Caco-2 (cell line): Measurements from ENCODE around the gene PCSK5. TPM values are rescaled to one million over a fixed set of nuclear protein-coding genes. Genes with fewer than 3 reads are reported as not detected.

ENCODE experiments used
- BruUV-seq: library from RNA; stranded (reverse); fragments of 400-500 nt; replicated peaks from 2 replicates; lab custom pipeline; 2021; lab: Mats Ljungman, UMichigan
- CTCF ChIA-PET: fragments of 300-600 bp; sonication (Branson Sonifier 250); formaldehyde crosslinking; loops from one replicate; lab custom pipeline; 2022; ENCODE audit warnings: antibody characterized with exemption; lab: Charles Lee
- POLR2A ChIA-PET: fragments of 300-600 bp; sonication (Branson Sonifier 250); formaldehyde crosslinking; loops from one replicate; lab custom pipeline; 2022; ENCODE audit warnings: antibody characterized with exemption; lab: Charles Lee
- DNase-seq, 2 experiments: peaks; one replicate each; pipeline versions ENCODE4 v3.0.0 to v3.0.0-alpha.2; 2020 to 2022
- H3K27me3 ChIP-seq: replicated peaks from 2 replicates; pipeline ENCODE4 v1.6.0; 2011; ENCODE audit warnings: low read length; ENCODE audit not compliant: control insufficient read depth, insufficient read depth
- H3K36me3 ChIP-seq: 2 replicates; pipeline ENCODE4 v1.5.1; 2011; ENCODE audit warnings: low read length; ENCODE audit not compliant: control insufficient read depth, insufficient read depth
- H3K4me1 ChIP-seq: fragments of 250-450 bp; sonication (Bioruptor Pico); 2 replicates; pipeline ENCODE4 v1.5.1; 2020; ENCODE audit warnings: mild to moderate bottlenecking
- H3K4me3 ChIP-seq: 2 replicates; pipeline ENCODE4 v1.5.1; 2011; ENCODE audit warnings: low read depth, mild to moderate bottlenecking, control low read depth, low read length
- H3K9me3 ChIP-seq: fragments of 250-450 bp; sonication (Bioruptor Pico); 2 replicates; pipeline ENCODE4 v1.5.1; 2020; ENCODE audit warnings: mild to moderate bottlenecking, moderate library complexity
- H3K27ac Mint-ChIP-seq: one replicate; pipeline ENCODE4 v1.8.0; 2022; ENCODE audit warnings: mixed read lengths; ENCODE audit not compliant: unreplicated experiment
- H3K27me3 Mint-ChIP-seq: one replicate; pipeline ENCODE4 v1.8.0; 2022; ENCODE audit warnings: mixed read lengths; ENCODE audit not compliant: insufficient read depth, unreplicated experiment
- H3K36me3 Mint-ChIP-seq: one replicate; pipeline ENCODE4 v1.8.0; 2022; ENCODE audit warnings: mild to moderate bottlenecking, mixed read lengths; ENCODE audit not compliant: insufficient read depth, unreplicated experiment
- H3K4me1 Mint-ChIP-seq: one replicate; pipeline ENCODE4 v1.8.0; 2022; ENCODE audit warnings: low read depth, mixed read lengths; ENCODE audit not compliant: unreplicated experiment
- H3K4me3 Mint-ChIP-seq: one replicate; pipeline ENCODE4 v1.8.0; 2022; ENCODE audit warnings: mild to moderate bottlenecking, moderate library complexity, mixed read lengths; ENCODE audit not compliant: unreplicated experiment
- H3K9me3 Mint-ChIP-seq: one replicate; pipeline ENCODE4 v1.8.0; 2022; ENCODE audit warnings: mixed read lengths; ENCODE audit not compliant: unreplicated experiment
- intact Hi-C: fragments of 100-400 bp; cut with micrococcal nuclease; formaldehyde crosslinking; loops from one replicate; pipeline ENCODE4 v1.10.0; 2022; ENCODE audit not compliant: unreplicated experiment
- total RNA-seq: library from RNA; stranded (reverse); gene quantifications from 2 replicates; pipeline ENCODE4 v1.2.3, GENCODE V29; 2022
- TF ChIP-seq, protein P1 (sequence below), 2 experiments: fragments of 200-600 bp in 1 of 2; IDR thresholded peaks; 1 replicate in 1 of 2; 2 replicates in 1 of 2; pipeline versions ENCODE4 v1.5.1 to v1.8.0; 2011 to 2022; ENCODE audit warnings: antibody characterized with exemption in 1 of 2, control low read depth in 1 of 2, inconsistent platforms in 1 of 2, low read depth in 1 of 2, low read length in 1 of 2, mild to moderate bottlenecking in 1 of 2, moderate library complexity in 1 of 2; ENCODE audit not compliant: insufficient read depth in 1 of 2, severe bottlenecking in 1 of 2, unreplicated experiment in 1 of 2

The PCSK5 gene
- total RNA-seq, 1 experiment from 2014 or later, result 10.9 TPM

DNA sequence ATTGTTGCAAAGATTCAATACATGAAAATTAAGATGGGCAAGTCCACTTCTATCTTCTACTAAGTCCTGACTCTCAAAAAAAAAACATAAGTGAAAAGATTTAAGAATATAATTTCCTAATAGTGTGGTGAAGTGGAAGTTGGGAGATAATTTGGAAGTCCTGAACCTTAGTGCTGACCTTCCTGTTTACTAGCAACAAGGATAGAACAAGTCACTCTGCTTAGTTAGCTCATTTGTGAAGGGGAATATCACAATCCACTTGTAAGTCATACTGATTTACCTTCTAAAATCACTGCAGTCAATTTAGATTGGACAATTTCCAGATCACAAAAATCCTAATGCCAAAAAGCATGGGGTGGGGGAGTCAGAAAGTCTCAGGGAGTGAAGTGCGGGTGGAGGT, 43.4 kb upstream of the PCSK5 start:
- H3K4me3 ChIP-seq, result no peak overlapping the region
- no peaks in the 10 kb centered on the region for H3K4me1 ChIP-seq
- TF ChIP-seq, protein P1, sequence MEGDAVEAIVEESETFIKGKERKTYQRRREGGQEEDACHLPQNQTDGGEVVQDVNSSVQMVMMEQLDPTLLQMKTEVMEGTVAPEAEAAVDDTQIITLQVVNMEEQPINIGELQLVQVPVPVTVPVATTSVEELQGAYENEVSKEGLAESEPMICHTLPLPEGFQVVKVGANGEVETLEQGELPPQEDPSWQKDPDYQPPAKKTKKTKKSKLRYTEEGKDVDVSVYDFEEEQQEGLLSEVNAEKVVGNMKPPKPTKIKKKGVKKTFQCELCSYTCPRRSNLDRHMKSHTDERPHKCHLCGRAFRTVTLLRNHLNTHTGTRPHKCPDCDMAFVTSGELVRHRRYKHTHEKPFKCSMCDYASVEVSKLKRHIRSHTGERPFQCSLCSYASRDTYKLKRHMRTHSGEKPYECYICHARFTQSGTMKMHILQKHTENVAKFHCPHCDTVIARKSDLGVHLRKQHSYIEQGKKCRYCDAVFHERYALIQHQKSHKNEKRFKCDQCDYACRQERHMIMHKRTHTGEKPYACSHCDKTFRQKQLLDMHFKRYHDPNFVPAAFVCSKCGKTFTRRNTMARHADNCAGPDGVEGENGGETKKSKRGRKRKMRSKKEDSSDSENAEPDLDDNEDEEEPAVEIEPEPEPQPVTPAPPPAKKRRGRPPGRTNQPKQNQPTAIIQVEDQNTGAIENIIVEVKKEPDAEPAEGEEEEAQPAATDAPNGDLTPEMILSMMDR (IDR thresholded peaks at IDR 0.05; ENCODE audit: insufficient read depth in 1 of 2, low read depth in 1 of 2, low read length in 1 of 2, severe bottlenecking in 1 of 2, unreplicated experiment in 1 of 2), result no peak
- no peaks in the 10 kb centered on the region for H3K9me3 ChIP-seq
- no TSS peak for BruUV-seq
- Mint-ChIP-seq H3K4me3 (no peak overlapping the region), H3K27me3 (no peaks in the 10 kb centered on the region), H3K36me3 (no peaks in the 10 kb centered on the region), H3K9me3 (no peaks in the 10 kb centered on the region), H3K27ac (no peak overlapping the region), H3K4me1 (no peaks in the 10 kb centered on the region)
- intact Hi-C loops, result no loop called here
- ChIA-PET CTCF (interaction anchor here (0.7 kb wide), 1 partner anchor 70 kb away, joined by 5 read pairs; no protein-coding TSS in a partner anchor), POLR2A (no interaction called here)
- no peak for DNase-seq
- no peaks in the 10 kb centered on the region for H3K36me3 ChIP-seq
- no peaks in the 10 kb centered on the region for H3K27me3 ChIP-seq

DNA sequence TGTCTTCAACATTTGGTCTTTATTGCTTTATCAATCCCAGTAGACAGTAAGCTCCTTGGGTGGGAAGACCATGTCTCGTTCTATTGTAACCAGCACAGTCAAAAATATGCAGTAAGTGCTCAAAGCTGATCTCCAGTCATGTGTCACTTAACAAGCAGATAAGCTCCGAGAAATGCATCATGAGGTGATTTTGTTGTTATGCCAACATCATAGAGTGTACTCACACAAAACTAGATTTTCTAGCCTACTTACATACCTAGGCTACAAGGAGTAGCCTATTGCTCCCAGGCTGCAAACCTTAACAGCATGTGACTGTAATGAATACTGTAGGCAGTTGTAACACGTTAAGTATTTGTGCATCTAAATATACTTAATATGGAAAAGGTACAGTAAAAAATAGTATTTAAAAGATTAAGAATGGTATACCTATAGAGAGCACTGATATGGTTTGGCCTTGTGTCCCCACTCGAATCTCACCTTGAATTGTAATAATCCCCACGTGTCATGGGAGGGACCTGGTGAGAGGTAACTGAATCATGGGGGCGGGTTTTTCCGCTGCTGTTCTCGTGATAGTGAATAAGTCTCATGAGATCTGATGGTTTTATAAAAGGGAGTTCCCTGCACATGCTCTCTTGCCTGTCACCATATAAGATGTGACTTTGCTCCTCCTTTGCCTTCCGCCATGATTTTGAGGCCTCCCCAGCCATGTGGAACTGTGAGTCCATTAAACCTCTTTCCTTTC, 39.8 kb upstream of the PCSK5 start:
- Mint-ChIP-seq H3K9me3 (no peaks in the 10 kb centered on the region), H3K27ac (no peak overlapping the region), H3K4me3 (no peak overlapping the region), H3K36me3 (no peaks in the 10 kb centered on the region), H3K27me3 (no peaks in the 10 kb centered on the region), H3K4me1 (no peaks in the 10 kb centered on the region)
- CTCF ChIA-PET, result no interaction called here
- no peak for DNase-seq
- intact Hi-C loops, result loop anchor here (5.0 kb wide), 1 partner anchor 358 kb away; no protein-coding TSS in a partner anchor
- TF ChIP-seq, protein P1 (IDR thresholded peaks at IDR 0.05; ENCODE audit: insufficient read depth in 1 of 2, low read depth in 1 of 2, low read length in 1 of 2, severe bottlenecking in 1 of 2, unreplicated experiment in 1 of 2), result no peak
- Histone ChIP-seq H3K27me3 (no peaks in the 10 kb centered on the region), H3K9me3 (no peaks in the 10 kb centered on the region), H3K4me1 (no peaks in the 10 kb centered on the region), H3K4me3 (no peak overlapping the region), H3K36me3 (no peaks in the 10 kb centered on the region)
- no TSS peak for BruUV-seq
- POLR2A ChIA-PET, result no interaction called here

GRCh38 chr9:75851917-75852316, 38.6 kb upstream of the PCSK5 start:
- CTCF ChIA-PET, result interaction anchor here (0.7 kb wide), 1 partner anchor 760 kb away, joined by 3 read pairs; no protein-coding TSS in a partner anchor
- no peaks in the 10 kb centered on the region for H3K36me3 Mint-ChIP-seq
- H3K27me3 Mint-ChIP-seq, result no peaks in the 10 kb centered on the region
- intact Hi-C loops, result loop anchor here (5.0 kb wide), 1 partner anchor 360 kb away; no protein-coding TSS in a partner anchor
- no peaks in the 10 kb centered on the region for H3K27me3 ChIP-seq
- no peak overlapping the region for H3K27ac Mint-ChIP-seq
- DNase-seq, result peak; percentile 38 to 44
- H3K4me3 ChIP-seq, result no peak overlapping the region
- H3K4me3 Mint-ChIP-seq, result peak overlapping the region; percentile 16
- BruUV-seq, result no TSS peak
- H3K4me1 ChIP-seq, result no peaks in the 10 kb centered on the region
- H3K9me3 ChIP-seq, result no peaks in the 10 kb centered on the region
- POLR2A ChIA-PET, result interaction anchor here (0.6 kb wide), 1 partner anchor 37 kb away, joined by 13 read pairs; no protein-coding TSS in a partner anchor
- H3K4me1 Mint-ChIP-seq, result no peaks in the 10 kb centered on the region
- TF ChIP-seq, protein P1 (IDR thresholded peaks at IDR 0.05; ENCODE audit: insufficient read depth in 1 of 2, low read depth in 1 of 2, low read length in 1 of 2, severe bottlenecking in 1 of 2, unreplicated experiment in 1 of 2), result no peak
- no peaks in the 10 kb centered on the region for H3K36me3 ChIP-seq
- H3K9me3 Mint-ChIP-seq, result no peaks in the 10 kb centered on the region
